HepG2 (cell line): ENCODE data around the gene TSGA10. TPM values are rescaled to one million over a fixed set of nuclear protein-coding genes. Genes with fewer than 3 reads are reported as not detected.

Experiments used
- ATF7-NPFF ChIP-seq: sonication (generic); formaldehyde crosslinking; IDR thresholded peaks from 2 replicates; pipeline ENCODE4 v1.8.1; 2023; ENCODE audit warnings: mild to moderate bottlenecking, low read depth, missing genetic modification reagents, moderate library complexity
- FOXK1 ChIP-seq: sonication (generic); formaldehyde crosslinking; IDR thresholded peaks from 2 replicates; pipeline ENCODE4 v1.4.0; 2020; ENCODE audit warnings: low read depth, missing genetic modification reagents, borderline replicate concordance
- MYNN ChIP-seq: sonication (generic); formaldehyde crosslinking; IDR thresholded peaks from 2 replicates; pipeline ENCODE4 v1.4.0; 2020; ENCODE audit warnings: mild to moderate bottlenecking, low read depth, missing genetic modification reagents
- NAIF1 ChIP-seq: sonication (generic); formaldehyde crosslinking; IDR thresholded peaks from 2 replicates; pipeline ENCODE4 v1.5.0; 2020; ENCODE audit warnings: mild to moderate bottlenecking, missing genetic modification reagents, borderline replicate concordance
- RAD21 ChIP-seq: fragments of 450-650 bp; formaldehyde crosslinking; IDR thresholded peaks from 2 replicates; pipeline ENCODE4 v1.5.0; 2020; ENCODE audit warnings: mild to moderate bottlenecking
- RBM39 ChIP-seq: fragments of 200-400 bp; formaldehyde crosslinking; IDR thresholded peaks from one replicate; pipeline ENCODE4 v1.6.1; 2018; ENCODE audit warnings: antibody characterized with exemption, mild to moderate bottlenecking, low read depth, low read length; ENCODE audit not compliant: poor library complexity, severe bottlenecking
- U2AF1 ChIP-seq: fragments of 200-400 bp; formaldehyde crosslinking; optimal IDR thresholded peaks from 2 replicates; pipeline ENCODE3; 2017; ENCODE audit warnings: mild to moderate bottlenecking, low read depth, low read length
- ZBTB7B ChIP-seq: sonication (generic); formaldehyde crosslinking; IDR thresholded peaks from 2 replicates; pipeline ENCODE4 v1.4.0; 2020; ENCODE audit warnings: missing genetic modification reagents
- ZKSCAN8 ChIP-seq: IDR thresholded peaks from 2 replicates; pipeline ENCODE4 v1.6.1; 2016; ENCODE audit warnings: borderline replicate concordance, missing genetic modification reagents, missing compliant biosample characterization
- ZNF225 ChIP-seq: sonication (generic); formaldehyde crosslinking; IDR thresholded peaks from 2 replicates; pipeline ENCODE4 v1.4.0; 2020; ENCODE audit warnings: mild to moderate bottlenecking, missing genetic modification reagents
- ZNF331 ChIP-seq: sonication (generic); formaldehyde crosslinking; IDR thresholded peaks from 2 replicates; pipeline ENCODE4 v1.4.0; 2020; ENCODE audit warnings: missing genetic modification reagents
- ZNF460 ChIP-seq: sonication (generic); formaldehyde crosslinking; IDR thresholded peaks from 2 replicates; pipeline ENCODE4 v1.5.1; 2020; ENCODE audit warnings: missing genetic modification reagents, mild to moderate bottlenecking, borderline replicate concordance
- ZNF577 ChIP-seq: sonication (generic); formaldehyde crosslinking; IDR thresholded peaks from 2 replicates; pipeline ENCODE4 v1.4.0; 2020; ENCODE audit warnings: mild to moderate bottlenecking, low read depth, missing genetic modification reagents, borderline replicate concordance
- ZNF75D ChIP-seq: sonication (generic); formaldehyde crosslinking; IDR thresholded peaks from 2 replicates; pipeline ENCODE4 v1.8.1; 2023; ENCODE audit warnings: missing genetic modification reagents, mild to moderate bottlenecking, borderline replicate concordance
- ZNF788 ChIP-seq: sonication (generic); formaldehyde crosslinking; IDR thresholded peaks from 2 replicates; pipeline ENCODE4 v1.5.0; 2020; ENCODE audit warnings: mild to moderate bottlenecking, missing genetic modification reagents, borderline replicate concordance
- polyA plus RNA-seq, 8 experiments: library from polyadenylated mRNA; depleted of rRNA in 3 of 8; stranded (reverse) in 7 of 8; unstranded in 1 of 8; fragments of >200 nt; fragmentation: Illumina TruSeq in 4 of 8; extraction: Trizol in 4 of 8; gene quantifications; 2 replicates each; pipeline versions ENCODE4 v1.2.1 to v1.2.3, GENCODE V29; 2011 to 2016; ENCODE audit warnings: low read depth in 4 of 8, missing spikeins in 1 of 8, mixed read lengths in 1 of 8; ENCODE audit not compliant: insufficient read depth in 1 of 8
- total RNA-seq, 5 experiments: library from RNA; depleted of rRNA; stranded (reverse); fragments of >200 nt; fragmentation: Illumina TruSeq; extraction: Trizol; gene quantifications; 2 replicates each; pipeline ENCODE4 v1.2.3, GENCODE V29; 2016; ENCODE audit warnings: low read depth in 1 of 5
- TF ChIP-seq, protein P1 (sequence below): sonication (generic); formaldehyde crosslinking; IDR thresholded peaks from 2 replicates; pipeline ENCODE4 v1.8.0; 2022; ENCODE audit warnings: missing genetic modification reagents, mild to moderate bottlenecking, inconsistent platforms, borderline replicate concordance
- TF ChIP-seq, protein P2 (sequence below): sonication (generic); formaldehyde crosslinking; IDR thresholded peaks from 2 replicates; pipeline ENCODE4 v1.4.0; 2020; ENCODE audit warnings: missing genetic modification reagents
- TF ChIP-seq, protein P3 (sequence below): sonication (generic); formaldehyde crosslinking; IDR thresholded peaks from 2 replicates; pipeline ENCODE4 v1.8.0; 2022; ENCODE audit warnings: mild to moderate bottlenecking, missing genetic modification reagents
- TF ChIP-seq, protein P4 (sequence below): sonication (generic); formaldehyde crosslinking; IDR thresholded peaks from 2 replicates; pipeline ENCODE4 v1.9.0; 2021; ENCODE audit warnings: missing genetic modification reagents, borderline replicate concordance
- TF ChIP-seq, protein P5 (sequence below): sonication (generic); formaldehyde crosslinking; IDR thresholded peaks from 2 replicates; pipeline ENCODE4 v1.8.1; 2023; ENCODE audit warnings: mild to moderate bottlenecking, inconsistent platforms, moderate library complexity, missing genetic modification reagents, borderline replicate concordance

TSGA10 gene
- total and polyA plus RNA-seq, 2 of the 13 experiments (the other 11 are each of a cell fraction or from before 2014, with no cell fraction given): 4.7 to 13.1 TPM

DNA sequence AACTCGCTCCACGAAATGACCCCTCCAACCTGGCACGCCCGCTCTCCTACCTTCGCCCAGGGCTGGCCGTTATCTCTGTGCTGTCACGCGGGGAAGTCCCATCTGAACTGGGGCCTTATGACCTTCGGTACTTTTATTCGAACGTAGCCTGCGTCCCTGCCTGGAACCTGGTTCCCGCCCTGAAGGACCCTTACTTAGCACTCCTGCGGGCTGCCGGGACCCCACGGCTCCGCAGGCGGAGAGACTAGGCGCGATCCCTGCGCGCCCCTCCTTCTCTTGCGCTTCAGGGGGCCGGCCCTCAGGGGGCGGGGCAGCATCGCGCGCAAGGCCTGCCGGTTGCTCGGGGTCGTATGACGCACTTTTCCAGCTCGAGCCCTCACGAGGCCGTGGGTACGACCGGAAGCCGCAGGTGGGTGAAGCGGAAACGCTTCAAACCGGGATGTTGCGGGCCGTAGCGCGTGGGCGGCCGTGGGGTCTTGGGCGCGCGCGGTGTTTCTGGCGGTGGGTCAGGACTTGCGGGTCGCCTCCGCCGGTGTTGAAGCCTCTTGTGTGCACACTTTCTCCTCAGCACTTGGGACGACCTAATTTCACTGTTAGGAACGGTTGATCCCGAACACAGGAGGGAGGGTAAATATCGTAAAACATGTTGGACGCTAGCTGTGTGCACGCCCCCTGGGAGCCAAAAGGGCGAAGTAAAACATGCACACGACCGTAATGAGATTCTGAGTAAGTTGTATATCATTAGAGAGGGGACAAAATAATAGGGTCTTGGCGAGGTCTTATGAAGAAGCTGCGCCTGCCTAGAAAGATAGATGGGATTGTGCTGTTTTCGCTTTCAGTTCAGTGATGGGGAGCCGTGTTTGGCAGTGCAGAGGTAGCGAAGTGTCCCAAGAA is at the start of gene TSGA10, which contains the start of gene LIPT1 (continued):
- TF ChIP-seq ZBTB7B (CRISPR knock-in tag) (peak; percentile 100), ZKSCAN8 (peak; percentile 89; the same call in 1 of the 2 replicates), RAD21 (CRISPR knock-in tag) (peak; percentile 50; the same call in 1 of the 2 replicates), RBM39 (peak; percentile 92), ZNF788 (peak; percentile 99), ZNF75D (CRISPR knock-in tag) (no peak), ZNF460 (CRISPR knock-in tag) (no peak; the same call in 1 of the 2 replicates), MYNN (0 out of 2 replicates have a peak, but pooled peaks have one; percentile 43), ATF7-NPFF (peak; percentile 98), ZNF331 (CRISPR knock-in tag) (peak; percentile 86), FOXK1 (CRISPR knock-in tag) (peak; percentile 92), U2AF1 (peak; percentile 93), ZNF577 (CRISPR knock-in tag) (peak; percentile 25; the same call in 1 of the 2 replicates), NAIF1 (peak; percentile 93), ZNF225 (CRISPR knock-in tag) (peak; percentile 92; the same call in 1 of the 2 replicates)
- TF ChIP-seq, protein P1, sequence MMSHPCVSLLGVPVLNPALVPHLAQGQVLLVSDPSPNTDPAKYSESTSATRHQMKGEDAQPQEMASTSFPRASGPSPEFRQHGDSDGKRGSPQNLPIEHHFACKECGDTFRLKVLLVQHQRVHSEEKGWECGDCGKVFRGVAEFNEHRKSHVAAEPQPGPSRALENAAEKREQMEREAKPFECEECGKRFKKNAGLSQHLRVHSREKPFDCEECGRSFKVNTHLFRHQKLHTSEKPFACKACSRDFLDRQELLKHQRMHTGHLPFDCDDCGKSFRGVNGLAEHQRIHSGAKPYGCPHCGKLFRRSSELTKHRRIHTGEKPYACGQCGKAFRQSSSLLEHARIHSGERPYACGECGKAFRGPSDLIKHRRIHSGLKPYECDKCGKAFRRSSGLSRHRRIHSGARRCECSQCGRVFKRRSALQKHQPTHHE (CRISPR knock-in tag): no peak; the same call in 1 of the 2 replicates
- TF ChIP-seq, protein P2, sequence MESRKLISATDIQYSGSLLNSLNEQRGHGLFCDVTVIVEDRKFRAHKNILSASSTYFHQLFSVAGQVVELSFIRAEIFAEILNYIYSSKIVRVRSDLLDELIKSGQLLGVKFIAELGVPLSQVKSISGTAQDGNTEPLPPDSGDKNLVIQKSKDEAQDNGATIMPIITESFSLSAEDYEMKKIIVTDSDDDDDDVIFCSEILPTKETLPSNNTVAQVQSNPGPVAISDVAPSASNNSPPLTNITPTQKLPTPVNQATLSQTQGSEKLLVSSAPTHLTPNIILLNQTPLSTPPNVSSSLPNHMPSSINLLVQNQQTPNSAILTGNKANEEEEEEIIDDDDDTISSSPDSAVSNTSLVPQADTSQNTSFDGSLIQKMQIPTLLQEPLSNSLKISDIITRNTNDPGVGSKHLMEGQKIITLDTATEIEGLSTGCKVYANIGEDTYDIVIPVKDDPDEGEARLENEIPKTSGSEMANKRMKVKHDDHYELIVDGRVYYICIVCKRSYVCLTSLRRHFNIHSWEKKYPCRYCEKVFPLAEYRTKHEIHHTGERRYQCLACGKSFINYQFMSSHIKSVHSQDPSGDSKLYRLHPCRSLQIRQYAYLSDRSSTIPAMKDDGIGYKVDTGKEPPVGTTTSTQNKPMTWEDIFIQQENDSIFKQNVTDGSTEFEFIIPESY (CRISPR knock-in tag): peak; percentile 43; the same call in 1 of the 2 replicates
- TF ChIP-seq, protein P3, sequence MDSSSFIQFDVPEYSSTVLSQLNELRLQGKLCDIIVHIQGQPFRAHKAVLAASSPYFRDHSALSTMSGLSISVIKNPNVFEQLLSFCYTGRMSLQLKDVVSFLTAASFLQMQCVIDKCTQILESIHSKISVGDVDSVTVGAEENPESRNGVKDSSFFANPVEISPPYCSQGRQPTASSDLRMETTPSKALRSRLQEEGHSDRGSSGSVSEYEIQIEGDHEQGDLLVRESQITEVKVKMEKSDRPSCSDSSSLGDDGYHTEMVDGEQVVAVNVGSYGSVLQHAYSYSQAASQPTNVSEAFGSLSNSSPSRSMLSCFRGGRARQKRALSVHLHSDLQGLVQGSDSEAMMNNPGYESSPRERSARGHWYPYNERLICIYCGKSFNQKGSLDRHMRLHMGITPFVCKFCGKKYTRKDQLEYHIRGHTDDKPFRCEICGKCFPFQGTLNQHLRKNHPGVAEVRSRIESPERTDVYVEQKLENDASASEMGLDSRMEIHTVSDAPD: peak; percentile 91
- TF ChIP-seq, protein P4, sequence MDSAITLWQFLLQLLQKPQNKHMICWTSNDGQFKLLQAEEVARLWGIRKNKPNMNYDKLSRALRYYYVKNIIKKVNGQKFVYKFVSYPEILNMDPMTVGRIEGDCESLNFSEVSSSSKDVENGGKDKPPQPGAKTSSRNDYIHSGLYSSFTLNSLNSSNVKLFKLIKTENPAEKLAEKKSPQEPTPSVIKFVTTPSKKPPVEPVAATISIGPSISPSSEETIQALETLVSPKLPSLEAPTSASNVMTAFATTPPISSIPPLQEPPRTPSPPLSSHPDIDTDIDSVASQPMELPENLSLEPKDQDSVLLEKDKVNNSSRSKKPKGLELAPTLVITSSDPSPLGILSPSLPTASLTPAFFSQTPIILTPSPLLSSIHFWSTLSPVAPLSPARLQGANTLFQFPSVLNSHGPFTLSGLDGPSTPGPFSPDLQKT (CRISPR knock-in tag): no peak
- TF ChIP-seq, protein P5, sequence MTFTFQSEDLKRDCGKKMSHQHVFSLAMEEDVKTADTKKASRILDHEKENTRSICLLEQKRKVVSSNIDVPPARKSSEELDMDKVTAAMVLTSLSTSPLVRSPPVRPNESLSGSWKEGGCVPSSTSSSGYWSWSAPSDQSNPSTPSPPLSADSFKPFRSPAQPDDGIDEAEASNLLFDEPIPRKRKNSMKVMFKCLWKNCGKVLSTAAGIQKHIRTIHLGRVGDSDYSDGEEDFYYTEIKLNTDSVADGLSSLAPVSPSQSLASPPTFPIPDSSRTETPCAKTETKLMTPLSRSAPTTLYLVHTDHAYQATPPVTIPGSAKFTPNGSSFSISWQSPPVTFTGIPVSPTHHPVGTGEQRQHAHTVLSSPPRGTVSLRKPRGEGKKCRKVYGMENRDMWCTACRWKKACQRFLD (CRISPR knock-in tag): peak; percentile 96
